ENCODE results near the gene NPHP4.
A peak's percentile ranks its signal among the peaks of the same experiment; 100 is the strongest.

DNA sequence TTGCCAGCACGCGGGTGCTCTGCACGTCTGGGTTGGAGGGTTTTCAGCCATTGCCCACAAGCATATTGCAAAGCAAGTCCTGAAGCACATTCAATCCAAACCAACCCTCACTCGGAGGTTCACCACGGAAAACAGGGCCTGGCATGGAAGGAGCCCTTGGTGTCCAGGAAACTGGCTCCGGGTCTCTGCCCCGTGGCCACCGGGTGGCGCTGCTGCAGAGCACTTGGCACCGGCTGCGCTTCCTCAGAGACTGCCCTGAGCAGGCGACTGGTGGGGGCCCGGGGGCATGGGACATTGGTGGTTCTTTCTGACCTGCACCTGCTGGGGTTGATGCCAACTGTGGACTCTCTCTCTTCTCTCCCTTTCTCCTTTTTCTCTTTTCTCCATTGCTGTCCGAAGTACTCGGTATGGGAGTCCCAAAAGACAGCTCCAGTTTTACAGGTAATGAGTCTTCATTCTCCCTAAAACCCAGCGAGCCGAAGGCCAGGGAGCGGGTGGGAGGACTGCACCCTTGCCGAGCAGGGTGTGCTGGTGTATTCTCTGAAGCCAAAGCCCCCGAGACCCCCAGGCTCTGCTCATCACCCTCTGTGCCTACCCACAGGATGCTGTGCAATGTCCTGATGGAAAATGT lies 49.3 kb upstream of the NPHP4 start:
- TF ChIP-seq CTCF (IDR thresholded peaks at IDR 0.05 in 4 of 5, conservative IDR thresholded peaks at IDR 0.05 in 1 of 5): peak in 3 of 5 experiments; percentile 17 to 38 (median 36)
- TF ChIP-seq POLR2A (IDR thresholded peaks at IDR 0.05): no peak
